GM12801 (cell line): Measurements from ENCODE around the gene ANKRD39.

Experiments used
- TF ChIP-seq, protein P1 (sequence below): IDR thresholded peaks from one replicate; pipeline ENCODE4 v1.5.1; 2011; ENCODE audit warnings: control low read depth; ENCODE audit not compliant: insufficient read length; ENCODE audit errors: extremely low read depth

Gene ANKRD39

DNA sequence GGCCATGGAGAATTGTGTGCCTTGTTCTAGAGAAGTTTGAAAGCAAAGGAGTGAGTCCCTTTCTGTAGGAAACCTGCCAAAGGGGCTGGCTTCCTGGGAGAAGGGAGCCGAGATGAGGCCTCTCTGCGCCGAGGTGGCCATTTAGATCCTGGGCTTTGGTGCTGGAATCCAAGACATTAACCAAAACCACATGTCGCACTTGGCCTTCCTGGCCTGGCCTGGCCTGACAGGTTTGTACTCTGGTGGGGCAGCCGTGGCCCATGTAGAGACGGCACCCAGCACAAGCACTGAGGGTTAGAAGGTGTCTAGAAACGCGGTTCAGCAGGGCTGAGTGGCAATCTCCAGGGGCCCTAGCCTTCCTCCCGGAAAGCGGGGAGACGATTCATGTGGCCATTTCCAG lies 34.6 kb downstream of the ANKRD39 start:
- TF ChIP-seq, protein P1, sequence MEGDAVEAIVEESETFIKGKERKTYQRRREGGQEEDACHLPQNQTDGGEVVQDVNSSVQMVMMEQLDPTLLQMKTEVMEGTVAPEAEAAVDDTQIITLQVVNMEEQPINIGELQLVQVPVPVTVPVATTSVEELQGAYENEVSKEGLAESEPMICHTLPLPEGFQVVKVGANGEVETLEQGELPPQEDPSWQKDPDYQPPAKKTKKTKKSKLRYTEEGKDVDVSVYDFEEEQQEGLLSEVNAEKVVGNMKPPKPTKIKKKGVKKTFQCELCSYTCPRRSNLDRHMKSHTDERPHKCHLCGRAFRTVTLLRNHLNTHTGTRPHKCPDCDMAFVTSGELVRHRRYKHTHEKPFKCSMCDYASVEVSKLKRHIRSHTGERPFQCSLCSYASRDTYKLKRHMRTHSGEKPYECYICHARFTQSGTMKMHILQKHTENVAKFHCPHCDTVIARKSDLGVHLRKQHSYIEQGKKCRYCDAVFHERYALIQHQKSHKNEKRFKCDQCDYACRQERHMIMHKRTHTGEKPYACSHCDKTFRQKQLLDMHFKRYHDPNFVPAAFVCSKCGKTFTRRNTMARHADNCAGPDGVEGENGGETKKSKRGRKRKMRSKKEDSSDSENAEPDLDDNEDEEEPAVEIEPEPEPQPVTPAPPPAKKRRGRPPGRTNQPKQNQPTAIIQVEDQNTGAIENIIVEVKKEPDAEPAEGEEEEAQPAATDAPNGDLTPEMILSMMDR: no peak

DNA sequence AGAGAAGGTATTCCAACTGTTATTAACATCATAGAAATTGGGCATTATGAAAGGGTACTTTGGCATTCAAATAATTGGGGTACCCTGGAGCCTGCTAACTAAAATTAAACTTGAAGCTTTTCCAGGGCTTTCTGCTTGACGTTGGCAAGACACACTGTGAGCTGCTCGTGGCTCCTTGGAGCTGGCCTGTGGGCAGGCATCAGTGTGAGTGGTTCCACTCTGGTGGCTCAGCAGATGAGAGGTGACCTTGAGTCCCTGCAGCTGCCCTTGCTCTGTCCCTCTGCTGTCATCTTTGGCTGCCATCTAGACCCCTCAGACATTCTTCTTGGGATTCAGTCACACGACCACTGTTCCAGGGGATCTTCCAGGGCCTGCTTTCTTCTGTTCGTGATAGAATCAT lies 35.0 kb downstream of the ANKRD39 start:
- TF ChIP-seq, protein P1: no peak

DNA sequence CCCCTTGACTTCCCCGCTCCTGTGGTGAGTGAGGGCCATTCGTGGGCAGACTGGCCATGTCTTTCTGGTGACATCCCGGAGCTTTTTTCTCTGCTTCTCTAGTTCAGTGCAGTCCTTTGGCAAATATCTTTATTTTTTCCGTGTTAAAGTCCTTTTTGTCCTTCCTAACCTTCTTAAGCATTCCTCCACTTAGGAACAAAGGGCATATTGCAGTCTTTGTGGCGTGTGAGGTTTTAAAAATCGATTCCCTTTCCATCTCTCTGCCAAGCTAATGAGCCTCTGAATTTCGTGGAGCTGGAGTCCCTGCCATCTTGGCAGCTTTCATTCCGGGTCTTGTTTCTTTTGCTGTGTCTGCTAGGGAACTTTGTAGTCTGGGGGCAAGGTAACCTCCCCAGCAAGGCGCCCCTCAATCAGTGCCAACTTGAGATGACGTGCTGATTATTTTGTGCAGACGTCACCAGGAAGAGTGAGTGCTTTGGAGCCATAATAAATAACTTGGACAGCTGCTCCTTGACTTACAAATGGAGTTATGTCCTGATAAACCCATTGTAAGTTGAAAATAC lies 36.6 kb downstream of the ANKRD39 start:
- TF ChIP-seq, protein P1: no peak

DNA sequence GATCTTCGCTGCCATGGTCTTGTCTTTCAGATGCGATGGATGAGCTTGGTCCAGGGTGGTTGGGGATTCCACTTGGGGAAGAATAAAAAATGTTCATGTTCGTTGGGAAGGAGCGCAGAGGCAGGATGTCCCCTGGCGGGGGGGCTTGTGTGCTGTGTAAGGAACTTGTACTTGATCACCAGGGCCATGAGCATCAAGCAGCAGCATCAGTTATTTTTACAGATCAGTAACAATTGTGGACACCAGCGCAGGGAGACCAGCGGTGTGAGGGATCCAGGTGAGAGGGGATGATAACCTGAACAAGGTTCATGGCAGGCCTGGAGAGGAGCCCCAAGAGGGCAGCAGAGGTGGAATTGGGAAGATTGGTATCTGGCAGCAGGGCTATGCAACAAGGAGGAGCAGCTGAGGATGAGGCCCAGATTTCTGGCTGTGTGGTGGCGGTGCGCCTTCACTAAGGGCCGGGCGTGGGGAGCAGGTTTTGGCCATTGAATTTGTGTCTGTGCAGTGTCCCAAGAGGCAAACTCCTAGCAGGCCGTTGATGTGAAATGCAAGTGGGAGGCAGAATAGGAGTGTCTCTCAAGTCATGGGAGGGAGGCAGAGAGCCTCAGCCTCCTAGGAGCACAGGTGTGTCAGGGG lies 37.8 kb downstream of the ANKRD39 start:
- TF ChIP-seq, protein P1: no peak

DNA sequence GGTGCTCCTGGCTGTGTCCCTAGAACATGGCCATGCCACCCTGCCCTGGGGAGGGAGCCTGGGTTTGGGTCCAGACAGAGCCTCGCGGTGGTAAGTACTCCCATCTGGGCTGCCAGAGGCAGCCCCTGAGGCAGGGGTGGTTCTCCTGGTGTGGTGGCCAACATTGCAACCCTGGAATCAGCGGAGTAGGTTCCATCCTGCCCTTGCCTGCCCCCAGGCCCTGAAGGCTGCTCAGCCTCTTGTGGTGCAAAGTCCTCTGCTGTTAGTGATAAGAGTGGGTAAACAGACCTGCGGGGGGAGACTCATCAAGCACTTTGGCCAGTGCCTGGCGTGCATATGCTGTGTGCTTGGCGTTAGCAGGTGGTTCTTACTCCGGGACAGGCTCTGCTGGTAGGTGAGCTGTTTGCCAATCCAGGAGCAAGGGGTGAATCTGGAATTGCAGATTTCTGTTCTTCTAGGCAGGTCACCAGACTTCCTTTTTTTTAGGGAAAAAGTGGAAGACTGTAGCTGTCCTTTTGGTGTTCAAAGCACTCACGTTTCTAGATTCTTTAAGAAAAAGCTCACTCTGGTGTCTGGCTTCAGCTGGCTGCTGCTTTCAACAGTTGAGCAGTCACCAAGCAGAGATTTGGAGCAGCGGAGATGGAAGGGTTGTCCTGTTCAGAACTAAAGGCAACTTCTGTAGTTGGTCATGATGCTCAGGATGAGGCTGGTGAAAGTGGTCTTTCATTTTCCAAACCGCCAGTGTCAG lies 38.5 kb downstream of the ANKRD39 start:
- TF ChIP-seq, protein P1: no peak

DNA sequence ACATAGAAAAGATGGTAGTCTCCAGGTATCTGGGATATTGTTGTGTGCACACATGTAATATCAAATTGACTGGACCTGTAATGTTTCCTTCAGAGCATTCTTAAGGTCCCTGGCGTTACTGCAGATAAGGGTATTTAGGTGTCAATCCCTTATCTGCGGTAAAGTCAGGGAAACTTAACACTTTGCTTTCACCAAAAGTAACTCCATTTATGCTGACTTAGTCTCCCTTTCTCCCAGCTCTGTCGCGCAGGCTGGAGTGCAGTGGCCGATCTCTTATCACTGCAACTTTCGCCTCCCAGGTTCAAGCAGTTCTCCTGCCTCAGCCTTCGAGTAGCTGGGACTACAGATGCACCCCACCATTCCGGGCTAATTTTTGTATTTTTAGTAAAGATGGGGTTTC lies 39.9 kb downstream of the ANKRD39 start:
- TF ChIP-seq, protein P1: no peak

DNA sequence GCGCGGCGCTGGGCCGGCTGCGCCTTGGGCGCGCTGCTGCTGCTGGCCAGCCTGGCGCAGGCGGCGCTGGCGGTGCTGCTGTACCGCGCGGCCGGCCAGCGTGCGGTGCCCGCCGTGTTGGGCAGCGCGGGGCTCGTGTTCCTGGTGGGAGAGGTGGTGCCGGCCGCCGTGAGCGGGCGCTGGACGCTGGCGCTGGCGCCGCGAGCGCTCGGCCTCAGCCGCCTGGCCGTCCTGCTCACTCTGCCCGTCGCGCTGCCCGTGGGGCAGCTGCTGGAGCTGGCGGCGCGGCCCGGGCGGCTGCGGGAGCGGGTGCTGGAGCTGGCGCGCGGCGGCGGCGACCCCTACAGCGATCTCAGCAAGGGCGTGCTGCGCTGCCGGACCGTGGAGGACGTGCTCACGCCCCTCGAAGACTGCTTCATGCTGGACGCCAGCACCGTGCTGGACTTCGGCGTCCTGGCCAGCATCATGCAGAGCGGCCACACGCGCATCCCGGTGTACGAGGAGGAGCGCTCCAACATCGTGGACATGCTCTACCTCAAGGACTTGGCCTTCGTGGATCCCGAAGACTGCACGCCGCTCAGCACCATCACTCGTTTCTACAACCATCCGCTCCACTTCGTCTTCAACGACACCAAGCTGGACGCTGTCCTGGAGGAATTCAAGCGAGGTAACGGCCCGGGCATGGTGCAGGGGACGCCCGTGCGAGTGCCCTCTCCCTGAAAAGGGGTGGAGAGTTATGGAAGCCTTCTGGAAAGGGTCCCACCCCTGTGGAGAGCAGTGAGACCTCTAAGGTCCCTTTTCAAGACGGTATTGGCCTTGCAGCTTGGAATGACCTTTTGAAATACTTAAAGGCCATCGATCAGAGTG lies 40.7 kb downstream of the ANKRD39 start:
- TF ChIP-seq, protein P1: no peak
